HG03442 (cell line): ENCODE results near the gene ABO.
"Not testable (repeated sequence)": the region's sequence is repeated elsewhere in the genome, so short reads cannot be mapped to it uniquely, and the experiment has no call there.

Experiments used
- ATAC-seq: cut with Tn5 transposase; IDR thresholded peaks from one replicate; pipeline ENCODE4 v1.9.1; 2021; ENCODE audit warnings: mild to moderate bottlenecking, moderate library complexity; ENCODE audit not compliant: unreplicated experiment

The ABO gene

GRCh38 chr9:133246991-133247390 lies 28.0 kb downstream of the ABO start:
- no peak for ATAC-seq

GRCh38 chr9:133246562-133246961 lies 28.4 kb downstream of the ABO start:
- no peak for ATAC-seq

GRCh38 chr9:133242991-133243390 lies 32.0 kb downstream of the ABO start:
- ATAC-seq: no peak

GRCh38 chr9:133242241-133242640 lies 32.8 kb downstream of the ABO start:
- ATAC-seq: no peak

- ATAC-seq: no peak
Observed at GRCh38 chr9:133239533-133240090, 35.4 kb downstream of the ABO start.

- ATAC-seq: no peak
Observed at GRCh38 chr9:133238851-133239532, 36.0 kb downstream of the ABO start.

GRCh38 chr9:133238272-133238850 lies 36.6 kb downstream of the ABO start:
- ATAC-seq: no peak

- ATAC-seq: no peak
Observed at GRCh38 chr9:133237035-133237731, 37.8 kb downstream of the ABO start.

- ATAC-seq: not testable (repeated sequence)
Observed at GRCh38 chr9:133236291-133237034, 38.5 kb downstream of the ABO start.

- no peak for ATAC-seq
Observed at GRCh38 chr9:133235549-133236222, 39.3 kb downstream of the ABO start.

- no peak for ATAC-seq
Observed at GRCh38 chr9:133234577-133235322, 40.3 kb downstream of the ABO start.

- ATAC-seq: no peak
Observed at GRCh38 chr9:133233681-133234432, 41.1 kb downstream of the ABO start.

- not testable (repeated sequence) for ATAC-seq
Observed at GRCh38 chr9:133231934-133232568, 43.0 kb downstream of the ABO start.

- not testable (repeated sequence) for ATAC-seq
Observed at GRCh38 chr9:133230514-133230913, 44.5 kb downstream of the ABO start.

- ATAC-seq: no peak
Observed at GRCh38 chr9:133230093-133230492, 44.9 kb downstream of the ABO start.

GRCh38 chr9:133228474-133229193 lies 46.4 kb downstream of the ABO start:
- ATAC-seq: not testable (repeated sequence)

- ATAC-seq: not testable (repeated sequence)
Observed at GRCh38 chr9:133227996-133228395, 47.0 kb downstream of the ABO start.

GRCh38 chr9:133227242-133227860 lies 47.6 kb downstream of the ABO start:
- ATAC-seq: no peak
